Ovary (tissue), 3 donors: ENCODE measurements around the gene SYNJ1.

Experiments
- POLR2A ChIP-seq: fragments of 450-650 bp; IDR thresholded peaks from one replicate; pipeline ENCODE4 v1.6.1; 2017; ENCODE audit warnings: antibody characterized with exemption, mild to moderate bottlenecking, moderate library complexity
- TF ChIP-seq, protein P1 (sequence below), 3 donors: fragments of 450-650 bp in 2 of 3; fragments of 200-600 bp in 1 of 3; IDR thresholded peaks; one replicate each; pipeline versions ENCODE4 v1.5.1 to v1.8.0; 2016 to 2022; ENCODE audit warnings: antibody characterized with exemption in 3 of 3, mild to moderate bottlenecking in 1 of 3
- donor health status: DM: no; HTN: no; CAD: no.

GRCh38 chr21:32603131-32603530, 124.7 kb downstream of the SYNJ1 start:
- TF ChIP-seq POLR2A, result no peak
- TF ChIP-seq, protein P1, sequence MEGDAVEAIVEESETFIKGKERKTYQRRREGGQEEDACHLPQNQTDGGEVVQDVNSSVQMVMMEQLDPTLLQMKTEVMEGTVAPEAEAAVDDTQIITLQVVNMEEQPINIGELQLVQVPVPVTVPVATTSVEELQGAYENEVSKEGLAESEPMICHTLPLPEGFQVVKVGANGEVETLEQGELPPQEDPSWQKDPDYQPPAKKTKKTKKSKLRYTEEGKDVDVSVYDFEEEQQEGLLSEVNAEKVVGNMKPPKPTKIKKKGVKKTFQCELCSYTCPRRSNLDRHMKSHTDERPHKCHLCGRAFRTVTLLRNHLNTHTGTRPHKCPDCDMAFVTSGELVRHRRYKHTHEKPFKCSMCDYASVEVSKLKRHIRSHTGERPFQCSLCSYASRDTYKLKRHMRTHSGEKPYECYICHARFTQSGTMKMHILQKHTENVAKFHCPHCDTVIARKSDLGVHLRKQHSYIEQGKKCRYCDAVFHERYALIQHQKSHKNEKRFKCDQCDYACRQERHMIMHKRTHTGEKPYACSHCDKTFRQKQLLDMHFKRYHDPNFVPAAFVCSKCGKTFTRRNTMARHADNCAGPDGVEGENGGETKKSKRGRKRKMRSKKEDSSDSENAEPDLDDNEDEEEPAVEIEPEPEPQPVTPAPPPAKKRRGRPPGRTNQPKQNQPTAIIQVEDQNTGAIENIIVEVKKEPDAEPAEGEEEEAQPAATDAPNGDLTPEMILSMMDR (IDR thresholded peaks at IDR 0.05), result no peak
